GM12801 (cell line): ENCODE data around the gene UTP4.

Experiments
- CTCF ChIP-seq: IDR thresholded peaks from one replicate; pipeline ENCODE4 v1.5.1; 2011; ENCODE audit warnings: control low read depth; ENCODE audit not compliant: insufficient read length; ENCODE audit errors: extremely low read depth

Gene UTP4

GRCh38 chr16:69138608-69139007 lies 6.2 kb downstream of the UTP4 start:
- no peak for TF ChIP-seq CTCF

- TF ChIP-seq CTCF = no peak
Measured at GRCh38 chr16:69141014-69141413, 8.6 kb downstream of the UTP4 start.

- TF ChIP-seq CTCF = no peak
Measured at GRCh38 chr16:69141936-69142335, 9.5 kb downstream of the UTP4 start.

- no peak for TF ChIP-seq CTCF
Measured at GRCh38 chr16:69143116-69143515, 10.7 kb downstream of the UTP4 start.

- TF ChIP-seq CTCF = no peak
Measured at GRCh38 chr16:69145658-69146057, 13.2 kb downstream of the UTP4 start.

GRCh38 chr16:69150146-69150865 lies 17.9 kb downstream of the UTP4 start:
- no peak for TF ChIP-seq CTCF

GRCh38 chr16:69157196-69157595 lies 24.7 kb downstream of the UTP4 start:
- TF ChIP-seq CTCF = no peak

GRCh38 chr16:69160192-69160591 lies 27.7 kb downstream of the UTP4 start:
- no peak for TF ChIP-seq CTCF
